Neural progenitor cell (in vitro differentiated cells): Measurements from ENCODE around the gene CGREF1. TPM values are rescaled to one million over a fixed set of nuclear protein-coding genes. Genes with fewer than 3 reads are reported as not detected.

ENCODE experiments used
- DNase-seq: peaks from one replicate; pipeline ENCODE4 v3.0.0-alpha.2; 2016; ENCODE audit warnings: low spot score
- H2AFZ ChIP-seq: fragments of 200-600 bp; sonication (generic); replicated peaks from 2 replicates; pipeline ENCODE4 v1.6.1; 2016; ENCODE audit warnings: antibody characterized with exemption
- H3F3A ChIP-seq: fragments of 200-600 bp; sonication (generic); 2 replicates; pipeline ENCODE4 v1.6.1; 2016; ENCODE audit warnings: antibody characterized with exemption, low read depth
- H3K27ac ChIP-seq: fragments of 200-600 bp; sonication (generic); 2 replicates; pipeline ENCODE4 v1.5.1; 2016; ENCODE audit warnings: mild to moderate bottlenecking
- H3K27me3 ChIP-seq: fragments of 200-600 bp; sonication (generic); 2 replicates; pipeline ENCODE4 v1.6.1; 2016; ENCODE audit warnings: mild to moderate bottlenecking, moderate library complexity
- H3K36me3 ChIP-seq: fragments of 200-600 bp; sonication (generic); 2 replicates; pipeline ENCODE4 v1.5.1; 2016
- H3K4me1 ChIP-seq: fragments of 200-600 bp; sonication (generic); 2 replicates; pipeline ENCODE4 v1.6.1; 2016; ENCODE audit warnings: mixed run types
- H3K4me2 ChIP-seq: fragments of 200-600 bp; sonication (generic); 2 replicates; pipeline ENCODE4 v1.6.1; 2016
- H3K4me3 ChIP-seq: fragments of 200-600 bp; sonication (generic); 2 replicates; pipeline ENCODE4 v1.5.1; 2016
- H3K79me2 ChIP-seq: fragments of 200-600 bp; sonication (generic); 2 replicates; pipeline ENCODE4 v1.6.1; 2016; ENCODE audit warnings: low read depth
- H3K9ac ChIP-seq: fragments of 200-600 bp; sonication (generic); 2 replicates; pipeline ENCODE4 v1.6.1; 2016
- H3K9me3 ChIP-seq: fragments of 200-600 bp; sonication (generic); 2 replicates; pipeline ENCODE4 v1.5.1; 2016; ENCODE audit warnings: low read depth
- H4K20me1 ChIP-seq: fragments of 200-600 bp; sonication (generic); 2 replicates; pipeline ENCODE4 v1.6.1; 2016; ENCODE audit warnings: low read depth
- H3K27ac Mint-ChIP-seq: 3 replicates; pipeline ENCODE4 v1.8.0; 2021; ENCODE audit warnings: mixed read lengths
- H3K27me3 Mint-ChIP-seq: 2 replicates; pipeline ENCODE4 v1.8.0; 2022; ENCODE audit warnings: low read depth, mild to moderate bottlenecking, inconsistent platforms, moderate library complexity, mixed read lengths; ENCODE audit not compliant: insufficient read depth
- H3K36me3 Mint-ChIP-seq: 3 replicates; pipeline ENCODE4 v1.8.0; 2021; ENCODE audit warnings: mixed read lengths
- H3K4me1 Mint-ChIP-seq: 3 replicates; pipeline ENCODE4 v1.8.0; 2021; ENCODE audit warnings: mixed read lengths
- H3K4me3 Mint-ChIP-seq: 3 replicates; pipeline ENCODE4 v1.8.0; 2021; ENCODE audit warnings: mild to moderate bottlenecking, moderate library complexity, mixed read lengths
- H3K9me3 Mint-ChIP-seq: 3 replicates; pipeline ENCODE4 v1.8.0; 2020; ENCODE audit warnings: mixed read lengths
- EZH2 ChIP-seq: fragments of 200-600 bp; sonication (generic); IDR thresholded peaks from 2 replicates; pipeline ENCODE4 v1.6.1; 2017; ENCODE audit warnings: antibody characterized with exemption, mild to moderate bottlenecking, moderate library complexity
- EZH2phosphoT487 ChIP-seq: fragments of 200-600 bp; sonication (generic); IDR thresholded peaks from 2 replicates; pipeline ENCODE4 v1.6.1; 2017; ENCODE audit warnings: antibody characterized with exemption
- total RNA-seq: library from RNA; depleted of rRNA; stranded (reverse); fragments of >200 nt; gene quantifications from 2 replicates; pipeline ENCODE4 v1.2.3, GENCODE V29; 2015; ENCODE audit warnings: low replicate concordance
- TF ChIP-seq, protein P1 (sequence below): fragments of 200-600 bp; sonication (generic); IDR thresholded peaks from 2 replicates; pipeline ENCODE4 v1.5.1; 2017; ENCODE audit warnings: antibody characterized with exemption, mild to moderate bottlenecking

Gene CGREF1
- total RNA-seq, 1 donor from 2014 or later, result 3.0 TPM

DNA sequence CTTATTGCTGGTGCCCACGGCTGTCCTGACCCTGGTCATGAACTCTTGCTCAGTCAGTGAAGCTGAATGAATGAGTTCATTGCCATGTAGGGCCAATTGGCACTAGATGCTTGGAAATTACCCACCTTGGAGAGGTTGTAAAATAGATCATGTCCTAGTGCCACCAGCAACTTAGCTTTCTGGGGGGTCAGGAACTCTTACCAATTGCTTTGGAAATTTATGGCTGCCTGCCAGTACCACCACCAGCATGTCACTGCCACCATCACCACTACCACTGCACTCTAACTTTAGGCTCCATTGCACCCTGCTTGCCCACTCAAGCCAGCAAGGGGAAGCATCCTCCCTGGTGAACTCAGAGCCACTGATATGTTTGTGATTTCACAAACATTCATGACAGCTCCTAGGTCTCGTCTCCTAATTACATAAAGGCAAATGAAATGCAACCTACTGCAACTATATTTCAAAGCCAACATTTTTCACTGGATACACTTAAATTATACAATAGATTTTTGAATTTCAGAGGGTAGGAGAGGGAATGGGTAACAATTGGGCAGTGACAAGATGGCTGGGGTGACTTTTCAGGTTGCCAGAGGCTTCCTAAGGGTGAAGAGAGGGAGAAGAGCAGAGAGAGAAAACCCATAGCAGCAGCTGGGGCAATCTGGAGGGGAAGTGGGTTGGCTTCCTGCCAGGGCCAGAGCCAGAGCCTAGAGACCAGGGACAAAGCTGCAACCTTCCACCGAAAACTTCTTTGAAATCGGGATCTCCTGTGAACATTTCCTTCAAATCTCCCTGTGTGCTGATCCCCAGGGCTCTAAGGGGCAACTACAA lies 44.0 kb downstream of the CGREF1 start:
- peaks cover 14% of the 10 kb centered on the region for H3K79me2 ChIP-seq
- H3K27ac ChIP-seq, result no peak overlapping the region
- H3F3A ChIP-seq, result peaks cover 24% of the 10 kb centered on the region
- Mint-ChIP-seq H3K27me3 (peaks cover 2% of the 10 kb centered on the region), H3K9me3 (no peaks in the 10 kb centered on the region), H3K4me3 (peak overlapping the region; percentile 36), H3K4me1 (peaks cover 62% of the 10 kb centered on the region), H3K36me3 (peaks cover 4% of the 10 kb centered on the region), H3K27ac (peak overlapping the region; percentile 30)
- H3K4me2 ChIP-seq, result no peak overlapping the region
- no peak overlapping the region for H3K9ac ChIP-seq
- H3K9me3 ChIP-seq, result no peaks in the 10 kb centered on the region
- H3K4me1 ChIP-seq, result peaks cover 22% of the 10 kb centered on the region
- DNase-seq, result no peak
- no peak overlapping the region for H3K4me3 ChIP-seq
- H2AFZ ChIP-seq, result no peak overlapping the region
- no peaks in the 10 kb centered on the region for H3K27me3 ChIP-seq
- TF ChIP-seq EZH2phosphoT487, result no peak
- TF ChIP-seq, protein P1, sequence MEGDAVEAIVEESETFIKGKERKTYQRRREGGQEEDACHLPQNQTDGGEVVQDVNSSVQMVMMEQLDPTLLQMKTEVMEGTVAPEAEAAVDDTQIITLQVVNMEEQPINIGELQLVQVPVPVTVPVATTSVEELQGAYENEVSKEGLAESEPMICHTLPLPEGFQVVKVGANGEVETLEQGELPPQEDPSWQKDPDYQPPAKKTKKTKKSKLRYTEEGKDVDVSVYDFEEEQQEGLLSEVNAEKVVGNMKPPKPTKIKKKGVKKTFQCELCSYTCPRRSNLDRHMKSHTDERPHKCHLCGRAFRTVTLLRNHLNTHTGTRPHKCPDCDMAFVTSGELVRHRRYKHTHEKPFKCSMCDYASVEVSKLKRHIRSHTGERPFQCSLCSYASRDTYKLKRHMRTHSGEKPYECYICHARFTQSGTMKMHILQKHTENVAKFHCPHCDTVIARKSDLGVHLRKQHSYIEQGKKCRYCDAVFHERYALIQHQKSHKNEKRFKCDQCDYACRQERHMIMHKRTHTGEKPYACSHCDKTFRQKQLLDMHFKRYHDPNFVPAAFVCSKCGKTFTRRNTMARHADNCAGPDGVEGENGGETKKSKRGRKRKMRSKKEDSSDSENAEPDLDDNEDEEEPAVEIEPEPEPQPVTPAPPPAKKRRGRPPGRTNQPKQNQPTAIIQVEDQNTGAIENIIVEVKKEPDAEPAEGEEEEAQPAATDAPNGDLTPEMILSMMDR, result no peak
- no peak for TF ChIP-seq EZH2
- H4K20me1 ChIP-seq, result peaks cover 6% of the 10 kb centered on the region
- no peaks in the 10 kb centered on the region for H3K36me3 ChIP-seq

DNA sequence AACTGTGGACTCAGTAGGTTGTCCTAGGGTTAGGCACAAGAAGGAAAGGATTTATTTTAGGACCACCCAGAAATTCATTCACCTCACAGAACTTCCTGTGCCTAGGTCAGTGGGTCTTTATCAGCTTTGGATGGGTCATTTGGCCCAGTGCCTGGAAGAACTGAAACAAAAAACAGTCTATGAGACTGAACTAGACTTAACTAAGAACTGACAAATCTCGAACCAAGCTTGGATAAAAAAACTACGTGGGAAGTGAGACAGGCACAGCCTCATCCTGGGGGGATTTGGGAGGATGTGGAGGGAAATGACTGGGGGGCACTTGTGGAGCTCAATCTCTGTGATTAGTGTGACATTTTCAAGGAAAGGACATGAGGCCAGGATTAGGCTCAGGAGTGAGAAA lies 45.1 kb downstream of the CGREF1 start:
- Histone ChIP-seq H3K27ac (no peak overlapping the region), H2AFZ (no peak overlapping the region)
- peak overlapping the region; percentile 2 for H3K4me3 Mint-ChIP-seq

DNA sequence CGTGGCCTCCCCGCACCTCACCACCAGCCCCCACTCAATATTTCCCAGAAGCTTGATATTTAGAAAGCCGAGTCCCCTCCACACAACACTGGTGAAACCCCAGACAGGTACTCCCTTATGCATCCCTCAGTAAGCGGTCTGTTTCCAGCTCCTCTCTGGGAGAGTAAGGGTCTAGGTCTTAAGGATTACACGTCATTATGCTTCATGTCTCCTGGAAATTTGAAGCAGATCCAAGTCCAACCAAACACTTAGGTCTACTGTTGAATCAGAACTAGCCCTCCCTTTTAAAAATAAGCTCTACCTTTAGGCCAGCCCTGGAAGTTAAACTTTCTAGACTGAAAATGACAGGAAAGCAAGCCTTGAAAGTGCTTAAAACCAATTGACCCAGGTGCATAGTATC lies 46.0 kb downstream of the CGREF1 start:
- peaks cover 6% of the 10 kb centered on the region for H4K20me1 ChIP-seq
- Mint-ChIP-seq H3K4me1 (peaks cover 60% of the 10 kb centered on the region), H3K27me3 (peaks cover 2% of the 10 kb centered on the region), H3K36me3 (peaks cover 22% of the 10 kb centered on the region), H3K27ac (peak overlapping the region; percentile 83), H3K9me3 (no peaks in the 10 kb centered on the region), H3K4me3 (peak overlapping the region; percentile 92)
- peak overlapping the region; percentile 84 for H3K4me2 ChIP-seq
- peak overlapping the region; percentile 51 for H2AFZ ChIP-seq
- no peak for TF ChIP-seq EZH2phosphoT487
- TF ChIP-seq, protein P1, result no peak
- TF ChIP-seq EZH2, result no peak
- no peak overlapping the region for H3K9ac ChIP-seq
- H3K36me3 ChIP-seq, result no peaks in the 10 kb centered on the region
- H3K27me3 ChIP-seq, result no peaks in the 10 kb centered on the region
- H3K27ac ChIP-seq, result no peak overlapping the region
- H3K4me3 ChIP-seq, result peak overlapping the region; percentile 62
- peaks cover 20% of the 10 kb centered on the region for H3K79me2 ChIP-seq
- H3K9me3 ChIP-seq, result no peaks in the 10 kb centered on the region
- H3K4me1 ChIP-seq, result peaks cover 11% of the 10 kb centered on the region
- peaks cover 27% of the 10 kb centered on the region for H3F3A ChIP-seq
- DNase-seq, result no peak

More for the DNA sequence above, 45.1 kb downstream of the CGREF1 start:
- Histone ChIP-seq H3K9ac (no peak overlapping the region), H3K4me1 (peaks cover 19% of the 10 kb centered on the region), H3F3A (peaks cover 24% of the 10 kb centered on the region), H4K20me1 (peaks cover 6% of the 10 kb centered on the region), H3K9me3 (no peaks in the 10 kb centered on the region), H3K27me3 (no peaks in the 10 kb centered on the region), H3K4me2 (no peak overlapping the region), H3K79me2 (peaks cover 20% of the 10 kb centered on the region), H3K36me3 (no peaks in the 10 kb centered on the region), H3K4me3 (no peak overlapping the region)
- no peak for DNase-seq
- no peak for TF ChIP-seq EZH2phosphoT487
- TF ChIP-seq EZH2, result no peak
- TF ChIP-seq, protein P1, result no peak
- peaks cover 2% of the 10 kb centered on the region for H3K27me3 Mint-ChIP-seq
- H3K36me3 Mint-ChIP-seq, result peaks cover 15% of the 10 kb centered on the region
- H3K9me3 Mint-ChIP-seq, result no peaks in the 10 kb centered on the region
- peaks cover 67% of the 10 kb centered on the region for H3K4me1 Mint-ChIP-seq
- no peak overlapping the region for H3K27ac Mint-ChIP-seq
